H1 (cell line): ENCODE data around the gene PPP4R4. TPM values are rescaled to one million over a fixed set of nuclear protein-coding genes. Genes with fewer than 3 reads are reported as not detected.

ENCODE experiments used
- CTCF ChIA-PET: fragments of 300-600 bp; sonication (Branson Sonifier 250); formaldehyde crosslinking; loops from one replicate; lab custom pipeline; 2021; ENCODE audit not compliant: partially characterized antibody; lab: Charles Lee
- POLR2A ChIA-PET: fragments of 300-600 bp; sonication (Branson Sonifier 250); formaldehyde crosslinking; loops from one replicate; lab custom pipeline; 2021; ENCODE audit warnings: inconsistent platforms; ENCODE audit not compliant: partially characterized antibody; lab: Charles Lee
- DNase-seq, 2 experiments: peaks; one replicate each; pipeline versions ENCODE4 v3.0.0 to v3.0.0-alpha.2; 2010 to 2022; ENCODE audit warnings: low spot score in 2 of 2, low read depth in 1 of 2, mixed read lengths in 1 of 2
- FAIRE-seq: peaks from 2 replicates; lab custom pipeline; 2011; peaks lifted over from hg19 to GRCh38; lab: Jason Lieb, UNC
- H2AFZ ChIP-seq: 2 replicates; pipeline ENCODE4 v1.8.1; 2012; ENCODE audit warnings: low read length, inconsistent platforms
- H2AK5ac ChIP-seq: 2 replicates; pipeline ENCODE4 v1.6.1; 2013; ENCODE audit warnings: low read depth, low read length
- H2BK120ac ChIP-seq: replicated peaks from 2 replicates; pipeline ENCODE3; 2013; ENCODE audit warnings: low read depth, low read length, inconsistent platforms
- H2BK12ac ChIP-seq: 2 replicates; pipeline ENCODE4 v1.6.1; 2013; ENCODE audit warnings: low read depth, low read length
- H2BK15ac ChIP-seq: 2 replicates; pipeline ENCODE4 v1.6.1; 2013; ENCODE audit warnings: low read length
- H2BK20ac ChIP-seq: 2 replicates; pipeline ENCODE4 v1.6.1; 2013; ENCODE audit warnings: low read length
- H2BK5ac ChIP-seq: 2 replicates; pipeline ENCODE4 v1.6.1; 2013; ENCODE audit warnings: low read depth, low read length
- H3K14ac ChIP-seq: 2 replicates; pipeline ENCODE4 v1.6.1; 2013; ENCODE audit warnings: inconsistent platforms; ENCODE audit not compliant: insufficient read length
- H3K18ac ChIP-seq: 2 replicates; pipeline ENCODE4 v1.6.1; 2013; ENCODE audit warnings: low read length; ENCODE audit errors: extremely low read depth
- H3K23ac ChIP-seq: 2 replicates; pipeline ENCODE4 v1.6.1; 2013; ENCODE audit warnings: inconsistent platforms; ENCODE audit not compliant: insufficient read length
- H3K23me2 ChIP-seq: 2 replicates; pipeline ENCODE4 v1.6.1; 2013; ENCODE audit warnings: low read depth, low read length
- H3K27ac ChIP-seq: 2 replicates; pipeline ENCODE4 v1.6.1; 2011; ENCODE audit warnings: low read depth, low read length, inconsistent platforms
- H3K27me3 ChIP-seq, 4 experiments: replicated peaks in 1 of 4; 1 replicate in 1 of 4; 2 replicates in 3 of 4; pipeline versions ENCODE4 v1.6.1 to v1.8.1; 2011 to 2013; ENCODE audit warnings: low read length in 3 of 4, mild to moderate bottlenecking in 3 of 4, inconsistent platforms in 2 of 4, mixed read lengths in 2 of 4, moderate library complexity in 1 of 4; ENCODE audit not compliant: control insufficient read depth in 3 of 4, insufficient read depth in 3 of 4; ENCODE audit errors: extremely low read depth in 1 of 4
- H3K36me3 ChIP-seq, 4 experiments: 2 replicates each; pipeline versions ENCODE4 v1.6.1 to v1.8.1; 2011 to 2013; ENCODE audit warnings: mild to moderate bottlenecking in 4 of 4, low read length in 3 of 4, moderate library complexity in 2 of 4, control low read depth in 1 of 4, inconsistent platforms in 1 of 4; ENCODE audit not compliant: insufficient read depth in 4 of 4, control insufficient read depth in 2 of 4
- H3K4ac ChIP-seq: replicated peaks from 2 replicates; pipeline ENCODE3; 2013; ENCODE audit warnings: low read length, low read depth, mixed read lengths, inconsistent platforms; ENCODE audit not compliant: insufficient read length
- H3K4me1 ChIP-seq, 4 experiments: replicated peaks in 1 of 4; 1 replicate in 1 of 4; 2 replicates in 3 of 4; pipeline versions ENCODE4 v1.6.1 to v1.8.1; 2011 to 2013; ENCODE audit warnings: low read length in 3 of 4, inconsistent platforms in 2 of 4, mixed read lengths in 1 of 4; ENCODE audit not compliant: insufficient read depth in 4 of 4, control insufficient read depth in 3 of 4
- H3K4me2 ChIP-seq, 2 experiments: 2 replicates each; pipeline versions ENCODE4 v1.6.1 to v1.8.1; 2011 to 2013; ENCODE audit warnings: low read depth in 2 of 2, low read length in 2 of 2, control low read depth in 1 of 2, inconsistent platforms in 1 of 2, mild to moderate bottlenecking in 1 of 2; ENCODE audit not compliant: insufficient read depth in 1 of 2
- H3K4me3 ChIP-seq, 4 experiments: fragments of 200-600, 300-600 bp in 1 of 4; sonication (generic), shearing (Covaris generic), sonication (Bioruptor Twin) in 1 of 4; 2 replicates each; pipeline versions ENCODE4 v1.5.1 to v1.8.1; 2011 to 2016; ENCODE audit warnings: low read length in 4 of 4, low read depth in 3 of 4, control low read depth in 2 of 4, inconsistent platforms in 2 of 4, mild to moderate bottlenecking in 2 of 4, mixed read lengths in 1 of 4, moderate library complexity in 1 of 4; ENCODE audit not compliant: insufficient read depth in 2 of 4; ENCODE audit errors: extremely low read depth in 1 of 4
- H3K56ac ChIP-seq: replicated peaks from 2 replicates; pipeline ENCODE3; 2013; ENCODE audit warnings: low read depth, mild to moderate bottlenecking, mixed read lengths, low read length, inconsistent platforms; ENCODE audit not compliant: insufficient read length
- H3K79me1 ChIP-seq: 2 replicates; pipeline ENCODE4 v1.6.1; 2013; ENCODE audit warnings: low read depth, low read length, control low read depth
- H3K79me2 ChIP-seq, 2 experiments: 2 replicates each; pipeline versions ENCODE4 v1.6.1 to v1.8.1; 2012 to 2013; ENCODE audit warnings: low read length in 2 of 2, mild to moderate bottlenecking in 2 of 2, inconsistent platforms in 1 of 2; ENCODE audit not compliant: insufficient read depth in 2 of 2, control insufficient read depth in 1 of 2
- H3K9ac ChIP-seq, 4 experiments: replicated peaks in 1 of 4; 1 replicate in 1 of 4; 2 replicates in 3 of 4; pipeline versions ENCODE4 v1.6.1 to v1.8.1; 2011 to 2013; ENCODE audit warnings: low read depth in 3 of 4, low read length in 3 of 4, control low read depth in 2 of 4, mild to moderate bottlenecking in 2 of 4, moderate library complexity in 2 of 4, inconsistent platforms in 1 of 4; ENCODE audit errors: extremely low read depth in 1 of 4
- H3K9me3 ChIP-seq, 2 experiments: 2 replicates each; pipeline versions ENCODE4 v1.6.1 to v1.8.1; 2012 to 2013; ENCODE audit warnings: mild to moderate bottlenecking in 2 of 2, moderate library complexity in 2 of 2, control low read depth in 1 of 2, inconsistent platforms in 1 of 2, low read depth in 1 of 2, low read length in 1 of 2, mixed read lengths in 1 of 2; ENCODE audit not compliant: insufficient read depth in 2 of 2
- H4K20me1 ChIP-seq, 2 experiments: replicated peaks in 1 of 2; 2 replicates each; pipeline versions ENCODE3 to v1.8.1; 2011 to 2013; ENCODE audit warnings: inconsistent platforms in 2 of 2, low read length in 2 of 2, mild to moderate bottlenecking in 1 of 2; ENCODE audit not compliant: insufficient read depth in 2 of 2, control insufficient read depth in 1 of 2
- H4K5ac ChIP-seq: 2 replicates; pipeline ENCODE4 v1.6.1; 2013; ENCODE audit warnings: low read length, low read depth, mixed read lengths, inconsistent platforms; ENCODE audit not compliant: insufficient read length
- H4K8ac ChIP-seq: 2 replicates; pipeline ENCODE4 v1.8.0; 2013; ENCODE audit warnings: mild to moderate bottlenecking, moderate library complexity, low read length, inconsistent platforms; ENCODE audit not compliant: insufficient read depth; ENCODE audit errors: extremely low read depth
- H4K91ac ChIP-seq: replicated peaks from 2 replicates; pipeline ENCODE3; 2013; ENCODE audit warnings: low read length, mixed read lengths, inconsistent platforms; ENCODE audit not compliant: insufficient read length
- BRCA1 ChIP-seq: IDR thresholded peaks from 2 replicates; pipeline ENCODE4 v1.6.1; 2012; ENCODE audit warnings: low read depth, low read length, improper control_type of control experiment
- CREB1 ChIP-seq: IDR thresholded peaks from 2 replicates; pipeline ENCODE4 v1.6.1; 2012; ENCODE audit warnings: inconsistent platforms
- GABPA ChIP-seq: IDR thresholded peaks from 2 replicates; pipeline ENCODE4 v1.6.1; 2011; ENCODE audit warnings: mild to moderate bottlenecking, low read length, moderate library complexity, borderline replicate concordance; ENCODE audit not compliant: insufficient read depth
- JUN ChIP-seq: IDR thresholded peaks from 2 replicates; pipeline ENCODE4 v1.6.1; 2011; ENCODE audit warnings: low read depth, mild to moderate bottlenecking, improper control_type of control experiment, low read length
- KDM4A ChIP-seq: IDR thresholded peaks from one replicate; pipeline ENCODE4 v1.7.1; 2012; ENCODE audit warnings: low read depth, mild to moderate bottlenecking, moderate library complexity, low read length, inconsistent platforms; ENCODE audit not compliant: severe bottlenecking
- MAFK ChIP-seq: IDR thresholded peaks from 2 replicates; pipeline ENCODE4 v1.6.1; 2012; ENCODE audit warnings: low read depth, mild to moderate bottlenecking, improper control_type of control experiment, low read length
- POLR2A ChIP-seq, 2 experiments: IDR thresholded peaks; 1 replicate in 1 of 2; 2 replicates in 1 of 2; pipeline ENCODE4 v1.6.1; 2011; ENCODE audit warnings: low read depth in 2 of 2, low read length in 2 of 2, mild to moderate bottlenecking in 2 of 2; ENCODE audit errors: control extremely low read depth in 1 of 2
- POLR2AphosphoS5 ChIP-seq: IDR thresholded peaks from 2 replicates; pipeline ENCODE4 v1.6.1; 2011; ENCODE audit warnings: low read depth, low read length
- SRF ChIP-seq: IDR thresholded peaks from 2 replicates; pipeline ENCODE4 v1.6.1; 2011; ENCODE audit warnings: mild to moderate bottlenecking, low read depth, low read length, moderate library complexity
- SUZ12 ChIP-seq: fragments of 200-600 bp; sonication (generic); IDR thresholded peaks from 2 replicates; pipeline ENCODE4 v1.6.1; 2012; ENCODE audit warnings: mild to moderate bottlenecking, inconsistent platforms, low read length, moderate library complexity, mixed read lengths
- TCF12 ChIP-seq: IDR thresholded peaks from 2 replicates; pipeline ENCODE4 v1.6.1; 2011; ENCODE audit warnings: low read depth, mild to moderate bottlenecking, low read length
- YY1 ChIP-seq: IDR thresholded peaks from 2 replicates; pipeline ENCODE4 v1.6.1; 2011; ENCODE audit warnings: low read depth, mild to moderate bottlenecking, low read length
- WGBS, 2 experiments: shearing (Covaris generic) in 1 of 2; methylation state at CpG; one replicate each; pipeline versions ENCODE4 v1.1.6 to v1.1.7; 2013 to 2015; ENCODE audit warnings: low lambda C conversion rate in 2 of 2, mixed read lengths in 2 of 2, inconsistent platforms in 1 of 2, low coverage in 1 of 2, missing lambda C conversion rate in 1 of 2; ENCODE audit not compliant: insufficient replicate concordance in 2 of 2, insufficient coverage in 1 of 2, insufficient read length in 1 of 2; ENCODE audit errors: extremely low coverage in 1 of 2, missing lambda C conversion rate in 1 of 2; 5-methylcytosine and 5-hydroxymethylcytosine counted together
- polyA plus RNA-seq, 7 experiments: library from polyadenylated mRNA; depleted of rRNA in 3 of 7; stranded (reverse) in 5 of 7; unstranded in 2 of 7; fragments of >200 nt in 5 of 7; fragments of 200-250 nt in 2 of 7; gene quantifications; 1 replicate in 5 of 7; 2 replicates in 1 of 7; 4 replicates in 1 of 7; pipeline versions ENCODE4 v1.2.1 to v1.2.3, GENCODE V29; 2011 to 2013; ENCODE audit warnings: missing spikeins in 2 of 7, mixed read lengths in 2 of 7
- total RNA-seq: library from RNA; stranded (reverse); fragmentation: NEBNext Ultra II Directional; extraction: Animal tissue kit (Norgen Biotek cat#: 25700); gene quantifications from 2 replicates; pipeline ENCODE4 v1.2.1, GENCODE V29; 2021
- TF ChIP-seq, protein P1 (sequence below): IDR thresholded peaks from 2 replicates; pipeline ENCODE4 v1.6.1; 2012; ENCODE audit warnings: inconsistent platforms

The PPP4R4 gene
- total and polyA plus RNA-seq, 2 of the 8 experiments (the other 6 are each of a cell fraction or from before 2014, with no cell fraction given) = 3.3 to 9.6 TPM

DNA sequence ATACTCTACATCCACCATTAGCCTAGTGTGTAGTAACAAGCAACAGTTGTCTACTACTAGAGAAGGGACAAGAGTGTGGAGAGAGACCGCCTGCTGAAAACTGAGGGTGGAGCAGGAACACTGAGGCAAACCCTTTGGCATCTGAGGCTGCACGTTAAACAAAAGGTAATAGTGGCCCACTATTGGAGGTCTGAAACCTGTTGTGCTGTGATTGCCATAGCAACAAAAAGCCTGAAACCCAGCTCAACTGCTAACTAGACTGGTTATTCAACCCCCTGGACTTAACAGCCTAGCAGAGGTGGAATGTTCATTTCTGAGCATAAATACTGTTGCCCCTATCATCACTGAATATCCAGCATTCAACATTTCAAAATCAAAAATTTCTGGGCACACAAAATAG, 43.0 kb downstream of the PPP4R4 start:
- H3K14ac ChIP-seq = no peak overlapping the region
- no peak overlapping the region for H4K8ac ChIP-seq
- no peak overlapping the region for H4K91ac ChIP-seq
- H3K9ac ChIP-seq = no peak overlapping the region
- H2BK120ac ChIP-seq = no peak overlapping the region
- FAIRE-seq (peak; percentile 68), DNase-seq (no peak)
- H3K4ac ChIP-seq = no peak overlapping the region
- no peak overlapping the region for H2AFZ ChIP-seq
- no peaks in the 10 kb centered on the region for H3K23me2 ChIP-seq
- H3K27me3 ChIP-seq = no peaks in the 10 kb centered on the region
- no peak overlapping the region for H3K56ac ChIP-seq
- H3K18ac ChIP-seq = no peak overlapping the region
- no peak overlapping the region; the same call in 1 of the 2 replicates for H3K27ac ChIP-seq
- WGBS, 2 experiments = 74% methylated on average over 2 of the region's 2 CpGs; no CpG with 5 or more reads in 1 of the 2 experiments
- no peak overlapping the region for H2BK15ac ChIP-seq
- H4K20me1 ChIP-seq = no peaks in the 10 kb centered on the region
- peaks cover 0 to 4% of the 10 kb centered on the region in 2 experiments; a peak in 2 of 4 replicates for H3K9me3 ChIP-seq
- no peak overlapping the region for H2AK5ac ChIP-seq
- H3K4me1 ChIP-seq = peaks cover 0 to 5% (median 2%) of the 10 kb centered on the region in 4 experiments; a peak in 2 of 7 replicates
- H2BK12ac ChIP-seq = no peak overlapping the region
- POLR2A ChIA-PET = no interaction called here
- H3K4me2 ChIP-seq = no peak overlapping the region
- no peak overlapping the region for H4K5ac ChIP-seq
- CTCF ChIA-PET = interaction anchor here (1.1 kb wide), 1 partner anchor 85 kb away, joined by 4 read pairs; no protein-coding TSS in a partner anchor
- no peak overlapping the region for H3K23ac ChIP-seq
- no peak overlapping the region for H2BK5ac ChIP-seq
- peaks cover 0 to 4% (median 0%) of the 10 kb centered on the region in 4 experiments; a peak in 1 of 8 replicates for H3K36me3 ChIP-seq
- H3K79me2 ChIP-seq = no peaks in the 10 kb centered on the region
- H2BK20ac ChIP-seq = no peak overlapping the region
- no peaks in the 10 kb centered on the region for H3K79me1 ChIP-seq
- H3K4me3 ChIP-seq = no peak overlapping the region
- no peak for TF ChIP-seq GABPA
- TF ChIP-seq, protein P1, sequence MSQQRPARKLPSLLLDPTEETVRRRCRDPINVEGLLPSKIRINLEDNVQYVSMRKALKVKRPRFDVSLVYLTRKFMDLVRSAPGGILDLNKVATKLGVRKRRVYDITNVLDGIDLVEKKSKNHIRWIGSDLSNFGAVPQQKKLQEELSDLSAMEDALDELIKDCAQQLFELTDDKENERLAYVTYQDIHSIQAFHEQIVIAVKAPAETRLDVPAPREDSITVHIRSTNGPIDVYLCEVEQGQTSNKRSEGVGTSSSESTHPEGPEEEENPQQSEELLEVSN = no peak
- TF ChIP-seq MAFK = no peak
- TF ChIP-seq JUN = no peak
- no peak for TF ChIP-seq SUZ12
- no peak for TF ChIP-seq TCF12
- TF ChIP-seq BRCA1 = no peak
- TF ChIP-seq KDM4A = no peak
- TF ChIP-seq POLR2AphosphoS5 = no peak
- TF ChIP-seq POLR2A (IDR thresholded peaks at IDR 0.05; ENCODE audit: control extremely low read depth in 1 of 2, low read depth in 2 of 2, low read length in 2 of 2) = no peak
- no peak for TF ChIP-seq SRF
- no peak for TF ChIP-seq CREB1
- no peak for TF ChIP-seq YY1
